IPS-18c (cell line): Measurements from ENCODE around the gene MBD6.
"Not testable (repeated sequence)": the region's sequence is repeated elsewhere in the genome, so short reads cannot be mapped to it uniquely, and the experiment has no call there.

Source experiments
- H3K4me3 ChIP-seq: 2 replicates; pipeline ENCODE4 v1.7.0; 2013; ENCODE audit warnings: low read depth, mild to moderate bottlenecking, low read length, moderate library complexity; ENCODE audit not compliant: insufficient read depth
- H3K9me3 ChIP-seq: one replicate; pipeline ENCODE4 v1.6.1; 2013; ENCODE audit warnings: mild to moderate bottlenecking, low read length, moderate library complexity; ENCODE audit not compliant: control insufficient read depth, insufficient read depth

Gene MBD6

GRCh38 chr12:57507796-57508195 is 14.8 kb upstream of the MBD6 start:
- not testable (repeated sequence) for H3K9me3 ChIP-seq, H3K4me3 ChIP-seq

- Histone ChIP-seq H3K9me3 (no peaks in the 10 kb centered on the region), H3K4me3 (no peak overlapping the region)
Observed at GRCh38 chr12:57511161-57511560, 11.5 kb upstream of the MBD6 start.

GRCh38 chr12:57511588-57512325 is 10.9 kb upstream of the MBD6 start:
- no peaks in the 10 kb centered on the region for H3K9me3 ChIP-seq
- no peak overlapping the region; the same call in 1 of the 2 replicates for H3K4me3 ChIP-seq

GRCh38 chr12:57512665-57513064 is 10.0 kb upstream of the MBD6 start:
- no peak overlapping the region for H3K4me3 ChIP-seq
- no peaks in the 10 kb centered on the region for H3K9me3 ChIP-seq

GRCh38 chr12:57513266-57513665 is 9.4 kb upstream of the MBD6 start:
- H3K9me3 ChIP-seq = no peaks in the 10 kb centered on the region
- H3K4me3 ChIP-seq = no peak overlapping the region

GRCh38 chr12:57513677-57514076 is 8.9 kb upstream of the MBD6 start:
- not testable (repeated sequence) for H3K4me3 ChIP-seq, H3K9me3 ChIP-seq

- not testable (repeated sequence) for H3K4me3 ChIP-seq, H3K9me3 ChIP-seq
Observed at GRCh38 chr12:57514246-57514645, 8.4 kb upstream of the MBD6 start.

- Histone ChIP-seq H3K4me3 (no peak overlapping the region), H3K9me3 (no peaks in the 10 kb centered on the region)
Observed at GRCh38 chr12:57514720-57515407, 7.8 kb upstream of the MBD6 start.

GRCh38 chr12:57515408-57515933 is 7.2 kb upstream of the MBD6 start:
- Histone ChIP-seq H3K9me3 (no peaks in the 10 kb centered on the region), H3K4me3 (no peak overlapping the region)

GRCh38 chr12:57515934-57516541 is 6.6 kb upstream of the MBD6 start:
- H3K4me3 ChIP-seq = no peak overlapping the region

GRCh38 chr12:57516617-57517153 is 5.9 kb upstream of the MBD6 start:
- H3K4me3 ChIP-seq = no peak overlapping the region

More at GRCh38 chr12:57515934-57516541, 6.6 kb upstream of the MBD6 start:
- no peaks in the 10 kb centered on the region for H3K9me3 ChIP-seq

GRCh38 chr12:57517187-57517586 is 5.4 kb upstream of the MBD6 start:
- Histone ChIP-seq H3K9me3 (no peaks in the 10 kb centered on the region), H3K4me3 (no peak overlapping the region)

More at GRCh38 chr12:57516617-57517153, 5.9 kb upstream of the MBD6 start:
- H3K9me3 ChIP-seq = no peaks in the 10 kb centered on the region

GRCh38 chr12:57517718-57518117 is 4.9 kb upstream of the MBD6 start:
- H3K4me3 ChIP-seq, H3K9me3 ChIP-seq: not testable (repeated sequence)

- H3K4me3 ChIP-seq = no peak overlapping the region
Observed at GRCh38 chr12:57518176-57518919, 4.3 kb upstream of the MBD6 start.

GRCh38 chr12:57518920-57519795 is 3.5 kb upstream of the MBD6 start:
- no peaks in the 10 kb centered on the region for H3K9me3 ChIP-seq

More at GRCh38 chr12:57518176-57518919, 4.3 kb upstream of the MBD6 start:
- H3K9me3 ChIP-seq = no peaks in the 10 kb centered on the region

GRCh38 chr12:57519796-57520052 is 2.9 kb upstream of the MBD6 start:
- no peaks in the 10 kb centered on the region for H3K9me3 ChIP-seq
- H3K4me3 ChIP-seq = peak overlapping the region; percentile 83

More at GRCh38 chr12:57518920-57519795, 3.5 kb upstream of the MBD6 start:
- H3K4me3 ChIP-seq = peak overlapping the region; percentile 83
